Ascending aorta (tissue), 2 donors: ENCODE measurements around the gene PRKCA. TPM values are rescaled to one million over a fixed set of nuclear protein-coding genes. Genes with fewer than 3 reads are reported as not detected.

ENCODE experiments used
- DNase-seq, 2 donors: peaks; one replicate each; pipeline ENCODE4 v3.0.0-alpha.2; 2019; ENCODE audit warnings: low spot score in 2 of 2
- H3K27ac ChIP-seq, 2 donors: fragments of 200-600 bp; sonication (generic); one replicate each; pipeline ENCODE4 v1.5.1; 2016 to 2017; ENCODE audit warnings: mild to moderate bottlenecking in 1 of 2
- H3K27me3 ChIP-seq: fragments of 200-600 bp; sonication (generic); one replicate; pipeline ENCODE4 v1.5.1; 2017
- H3K36me3 ChIP-seq, 2 donors: fragments of 200-600 bp; sonication (generic); one replicate each; pipeline ENCODE4 v1.5.1; 2016
- H3K4me1 ChIP-seq, 2 donors: fragments of 200-600 bp; sonication (generic); one replicate each; pipeline ENCODE4 v1.5.1; 2016 to 2017; ENCODE audit warnings: mild to moderate bottlenecking in 1 of 2
- H3K4me3 ChIP-seq, 2 donors: fragments of 200-600 bp; sonication (generic); one replicate each; pipeline ENCODE4 v1.5.1; 2016 to 2017; ENCODE audit warnings: mild to moderate bottlenecking in 1 of 2
- H3K9me3 ChIP-seq, 2 donors: fragments of 200-600 bp; sonication (generic); one replicate each; pipeline ENCODE4 v1.5.1; 2016
- intact Hi-C: fragments of 100-400 bp; cut with DNase I; formaldehyde crosslinking; loops from one replicate; pipeline ENCODE4 v1.15.1; 2023
- total RNA-seq: library from RNA; depleted of rRNA; stranded (reverse); fragments of >200 nt; gene quantifications from one replicate; pipeline ENCODE4 v1.1.0, GENCODE V29; 2016
- TF ChIP-seq, protein P1 (sequence below), 3 experiments: fragments of 200-600 bp in 2 of 3; fragments of 450-650 bp in 1 of 3; sonication (generic) in 2 of 3; IDR thresholded peaks; one replicate each; pipeline ENCODE4 v1.5.1; 2016 to 2019; ENCODE audit warnings: antibody characterized with exemption in 3 of 3, mild to moderate bottlenecking in 1 of 3, moderate library complexity in 1 of 3

The PRKCA gene
- total RNA-seq, 1 donor from 2014 or later = 3.2 TPM

- H3K9me3 ChIP-seq = no peaks in the 10 kb centered on the region
- no peaks in the 10 kb centered on the region for H3K4me1 ChIP-seq
- TF ChIP-seq, protein P1, sequence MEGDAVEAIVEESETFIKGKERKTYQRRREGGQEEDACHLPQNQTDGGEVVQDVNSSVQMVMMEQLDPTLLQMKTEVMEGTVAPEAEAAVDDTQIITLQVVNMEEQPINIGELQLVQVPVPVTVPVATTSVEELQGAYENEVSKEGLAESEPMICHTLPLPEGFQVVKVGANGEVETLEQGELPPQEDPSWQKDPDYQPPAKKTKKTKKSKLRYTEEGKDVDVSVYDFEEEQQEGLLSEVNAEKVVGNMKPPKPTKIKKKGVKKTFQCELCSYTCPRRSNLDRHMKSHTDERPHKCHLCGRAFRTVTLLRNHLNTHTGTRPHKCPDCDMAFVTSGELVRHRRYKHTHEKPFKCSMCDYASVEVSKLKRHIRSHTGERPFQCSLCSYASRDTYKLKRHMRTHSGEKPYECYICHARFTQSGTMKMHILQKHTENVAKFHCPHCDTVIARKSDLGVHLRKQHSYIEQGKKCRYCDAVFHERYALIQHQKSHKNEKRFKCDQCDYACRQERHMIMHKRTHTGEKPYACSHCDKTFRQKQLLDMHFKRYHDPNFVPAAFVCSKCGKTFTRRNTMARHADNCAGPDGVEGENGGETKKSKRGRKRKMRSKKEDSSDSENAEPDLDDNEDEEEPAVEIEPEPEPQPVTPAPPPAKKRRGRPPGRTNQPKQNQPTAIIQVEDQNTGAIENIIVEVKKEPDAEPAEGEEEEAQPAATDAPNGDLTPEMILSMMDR (IDR thresholded peaks at IDR 0.05) = no peak
- no peaks in the 10 kb centered on the region for H3K27me3 ChIP-seq
- H3K4me3 ChIP-seq = no peak overlapping the region
- no peak overlapping the region for H3K27ac ChIP-seq
- H3K36me3 ChIP-seq = no peaks in the 10 kb centered on the region
- intact Hi-C loops = no loop called here
- DNase-seq = no peak
These were observed 325.6 kb downstream of the PRKCA start for GRCh38 chr17:66627985-66628384.

GRCh38 chr17:66629762-66630161, 327.3 kb downstream of the PRKCA start:
- no peaks in the 10 kb centered on the region for H3K36me3 ChIP-seq
- H3K4me1 ChIP-seq = no peaks in the 10 kb centered on the region
- TF ChIP-seq, protein P1 (IDR thresholded peaks at IDR 0.05) = no peak
- H3K27me3 ChIP-seq = no peaks in the 10 kb centered on the region
- intact Hi-C loops = no loop called here
- no peaks in the 10 kb centered on the region for H3K9me3 ChIP-seq
- no peak for DNase-seq
- no peak overlapping the region for H3K27ac ChIP-seq
- H3K4me3 ChIP-seq = no peak overlapping the region

DNA sequence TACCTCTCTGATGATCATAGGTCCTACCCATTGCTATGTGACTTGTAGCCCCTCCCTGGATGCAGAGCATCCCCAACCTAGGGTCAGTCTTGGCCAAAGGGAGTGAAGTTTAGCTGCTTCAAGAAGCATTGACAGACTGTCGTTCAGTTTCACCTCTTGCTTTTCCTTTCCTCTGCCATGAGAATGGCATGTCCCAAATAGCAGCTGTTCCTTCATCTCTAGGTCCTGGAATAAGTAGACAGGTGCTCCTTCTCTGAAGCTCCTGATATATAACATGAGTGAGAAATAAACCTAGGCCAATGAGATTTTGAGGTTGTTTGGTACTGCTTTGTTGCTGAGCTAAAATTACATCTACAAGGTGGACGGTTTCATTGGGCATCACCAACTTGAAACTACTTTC, 328.0 kb downstream of the PRKCA start:
- intact Hi-C loops = no loop called here
- DNase-seq = no peak
- Histone ChIP-seq H3K27ac (no peak overlapping the region), H3K4me3 (no peak overlapping the region), H3K27me3 (no peaks in the 10 kb centered on the region), H3K36me3 (no peaks in the 10 kb centered on the region), H3K4me1 (no peaks in the 10 kb centered on the region), H3K9me3 (no peaks in the 10 kb centered on the region)
- TF ChIP-seq, protein P1 (IDR thresholded peaks at IDR 0.05) = no peak

DNA sequence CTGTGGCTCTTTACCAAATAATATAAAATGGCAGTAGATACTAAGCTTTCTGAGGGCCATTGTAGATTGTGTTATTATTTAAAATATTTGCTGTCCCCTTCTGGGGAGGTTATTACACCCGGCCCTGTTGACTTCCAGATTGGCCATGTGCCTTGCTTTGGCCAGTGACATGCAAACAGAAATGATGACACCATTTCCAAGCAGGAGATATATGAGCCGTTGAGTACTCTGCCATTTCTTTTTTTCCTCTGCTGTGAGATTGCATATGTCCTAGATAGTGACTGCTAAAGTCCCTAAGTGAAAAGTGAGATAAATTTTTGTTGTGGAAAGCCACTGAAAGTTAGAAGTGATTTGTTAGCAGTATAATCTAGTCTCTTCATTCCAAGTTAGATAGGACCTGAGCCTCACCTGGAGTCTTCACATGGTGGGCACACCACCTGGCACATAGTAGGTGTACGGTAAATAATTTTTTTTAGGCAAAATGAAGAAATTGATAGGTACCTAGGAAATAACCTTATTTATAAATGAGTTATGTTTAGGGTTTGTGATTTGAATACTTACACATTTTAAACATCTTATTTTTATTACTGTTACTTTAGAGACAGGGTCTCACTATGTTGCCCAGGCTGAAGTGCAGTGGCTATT, 328.5 kb downstream of the PRKCA start:
- intact Hi-C loops = no loop called here
- Histone ChIP-seq H3K4me1 (no peaks in the 10 kb centered on the region), H3K9me3 (no peaks in the 10 kb centered on the region), H3K4me3 (no peak overlapping the region), H3K27me3 (no peaks in the 10 kb centered on the region), H3K36me3 (no peaks in the 10 kb centered on the region), H3K27ac (no peak overlapping the region)
- TF ChIP-seq, protein P1 (IDR thresholded peaks at IDR 0.05) = no peak
- DNase-seq = no peak

GRCh38 chr17:66632731-66633130, 330.3 kb downstream of the PRKCA start:
- H3K4me1 ChIP-seq = no peaks in the 10 kb centered on the region
- H3K4me3 ChIP-seq = no peak overlapping the region
- no peaks in the 10 kb centered on the region for H3K9me3 ChIP-seq
- H3K27me3 ChIP-seq = no peaks in the 10 kb centered on the region
- no peaks in the 10 kb centered on the region for H3K36me3 ChIP-seq
- TF ChIP-seq, protein P1 (IDR thresholded peaks at IDR 0.05) = no peak
- intact Hi-C loops = no loop called here
- no peak overlapping the region for H3K27ac ChIP-seq
- DNase-seq = no peak
